Kidney epithelial cell (primary cell): Measurements from ENCODE around the gene GRIN1. TPM values are rescaled to one million over a fixed set of nuclear protein-coding genes. Genes with fewer than 3 reads are reported as not detected.
"Not testable (repeated sequence)": the region's sequence is repeated elsewhere in the genome, so short reads cannot be mapped to it uniquely, and the experiment has no call there.

Experiments
- DNase-seq: peaks from one replicate; pipeline ENCODE4 v3.0.0-alpha.2; 2010; ENCODE audit warnings: low read depth
- H3K27me3 ChIP-seq: 2 replicates; pipeline ENCODE4 v1.6.0; 2011; ENCODE audit warnings: low read length; ENCODE audit not compliant: control insufficient read depth, insufficient read depth
- H3K36me3 ChIP-seq: 2 replicates; pipeline ENCODE4 v1.5.1; 2011; ENCODE audit warnings: low read length; ENCODE audit not compliant: control insufficient read depth, insufficient read depth
- H3K4me3 ChIP-seq: 2 replicates; pipeline ENCODE4 v1.5.1; 2011; ENCODE audit warnings: low read depth, mild to moderate bottlenecking, control low read depth, low read length
- total RNA-seq: library from RNA; depleted of rRNA; stranded (reverse); fragments of >200 nt; gene quantifications from 2 replicates; pipeline ENCODE4 v1.2.3, GENCODE V29; 2015
- TF ChIP-seq, protein P1 (sequence below): IDR thresholded peaks from 2 replicates; pipeline ENCODE4 v1.5.1; 2011; ENCODE audit warnings: mild to moderate bottlenecking, moderate library complexity, low read length, control low read depth, inconsistent platforms; ENCODE audit not compliant: insufficient read depth, poor library complexity, severe bottlenecking

Gene GRIN1
- total RNA-seq, 1 donor from 2014 or later, result 0.04 TPM

DNA sequence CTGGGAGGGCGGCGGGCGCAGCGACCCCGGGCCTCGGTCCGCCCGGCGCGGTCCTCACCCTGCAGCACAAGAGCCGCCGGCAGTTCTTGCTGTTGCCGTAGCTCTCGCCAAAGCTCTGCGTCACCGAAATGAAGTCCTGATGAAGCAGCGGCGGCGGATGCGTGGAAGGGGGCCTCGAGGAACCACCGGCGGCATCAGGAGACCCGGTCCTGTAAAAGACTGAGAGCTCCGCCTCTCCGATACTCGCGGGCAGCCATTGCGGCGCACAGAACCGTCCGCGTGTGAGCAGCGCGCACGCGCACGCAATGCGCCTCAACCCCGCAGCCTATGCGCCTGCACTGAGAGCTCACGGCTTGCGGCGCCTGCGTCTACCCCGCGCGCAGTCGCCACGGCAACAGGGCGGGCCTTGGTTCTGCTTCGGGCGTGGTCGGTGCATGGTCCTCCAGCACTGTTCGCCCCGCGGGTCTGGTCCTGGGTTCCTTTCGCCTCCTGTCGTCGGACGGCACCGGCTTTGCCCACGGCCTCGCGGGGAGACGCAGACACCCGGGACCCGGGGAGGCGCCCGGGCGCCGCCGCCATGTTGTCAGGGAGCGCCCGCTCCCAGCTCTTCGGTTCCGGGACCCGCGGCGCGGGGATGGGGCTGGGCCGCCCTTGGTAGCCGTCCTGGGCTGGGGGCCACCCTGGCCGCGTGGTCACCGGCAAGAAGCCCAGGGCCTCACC, 9.3 kb upstream of the GRIN1 start:
- peak overlapping the region; percentile 68 for H3K4me3 ChIP-seq

DNA sequence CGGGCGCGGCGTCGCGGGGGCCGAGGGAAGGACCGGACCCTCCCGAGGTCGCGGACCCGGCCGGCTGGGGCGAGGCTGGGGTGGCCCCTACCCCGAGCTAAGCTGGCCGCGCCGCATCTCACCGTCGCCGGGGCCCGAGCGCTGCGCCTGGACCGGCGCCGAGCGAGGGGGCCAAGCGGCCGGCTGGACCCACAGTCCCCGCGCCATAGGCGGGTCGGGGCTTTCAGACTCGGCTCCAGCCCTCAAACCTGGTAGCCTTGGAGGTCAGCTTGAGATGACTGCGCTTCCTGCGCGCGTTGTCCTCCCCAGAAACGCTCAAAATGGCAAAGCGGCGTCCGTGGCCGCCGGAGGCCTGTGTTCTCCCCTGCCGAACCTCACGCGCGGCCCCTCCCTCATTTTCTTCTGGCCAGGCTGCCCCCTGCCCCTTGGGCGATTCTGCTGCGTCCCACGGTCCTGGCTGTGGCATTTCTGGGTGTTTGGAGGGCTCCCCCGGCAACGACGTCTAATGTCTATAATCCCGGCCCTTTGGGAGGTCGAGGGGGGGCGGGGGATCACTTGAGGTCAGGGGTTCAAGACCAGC, 8.7 kb upstream of the GRIN1 start:
- TF ChIP-seq, protein P1, sequence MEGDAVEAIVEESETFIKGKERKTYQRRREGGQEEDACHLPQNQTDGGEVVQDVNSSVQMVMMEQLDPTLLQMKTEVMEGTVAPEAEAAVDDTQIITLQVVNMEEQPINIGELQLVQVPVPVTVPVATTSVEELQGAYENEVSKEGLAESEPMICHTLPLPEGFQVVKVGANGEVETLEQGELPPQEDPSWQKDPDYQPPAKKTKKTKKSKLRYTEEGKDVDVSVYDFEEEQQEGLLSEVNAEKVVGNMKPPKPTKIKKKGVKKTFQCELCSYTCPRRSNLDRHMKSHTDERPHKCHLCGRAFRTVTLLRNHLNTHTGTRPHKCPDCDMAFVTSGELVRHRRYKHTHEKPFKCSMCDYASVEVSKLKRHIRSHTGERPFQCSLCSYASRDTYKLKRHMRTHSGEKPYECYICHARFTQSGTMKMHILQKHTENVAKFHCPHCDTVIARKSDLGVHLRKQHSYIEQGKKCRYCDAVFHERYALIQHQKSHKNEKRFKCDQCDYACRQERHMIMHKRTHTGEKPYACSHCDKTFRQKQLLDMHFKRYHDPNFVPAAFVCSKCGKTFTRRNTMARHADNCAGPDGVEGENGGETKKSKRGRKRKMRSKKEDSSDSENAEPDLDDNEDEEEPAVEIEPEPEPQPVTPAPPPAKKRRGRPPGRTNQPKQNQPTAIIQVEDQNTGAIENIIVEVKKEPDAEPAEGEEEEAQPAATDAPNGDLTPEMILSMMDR, result no peak
- no peaks in the 10 kb centered on the region for H3K36me3 ChIP-seq
- H3K4me3 ChIP-seq, result peak overlapping the region; percentile 68
- DNase-seq, result no peak
- no peaks in the 10 kb centered on the region for H3K27me3 ChIP-seq

More for the DNA sequence above, 9.3 kb upstream of the GRIN1 start:
- TF ChIP-seq, protein P1, result no peak
- H3K27me3 ChIP-seq, result no peaks in the 10 kb centered on the region
- DNase-seq, result peak; percentile 67
- H3K36me3 ChIP-seq, result no peaks in the 10 kb centered on the region

DNA sequence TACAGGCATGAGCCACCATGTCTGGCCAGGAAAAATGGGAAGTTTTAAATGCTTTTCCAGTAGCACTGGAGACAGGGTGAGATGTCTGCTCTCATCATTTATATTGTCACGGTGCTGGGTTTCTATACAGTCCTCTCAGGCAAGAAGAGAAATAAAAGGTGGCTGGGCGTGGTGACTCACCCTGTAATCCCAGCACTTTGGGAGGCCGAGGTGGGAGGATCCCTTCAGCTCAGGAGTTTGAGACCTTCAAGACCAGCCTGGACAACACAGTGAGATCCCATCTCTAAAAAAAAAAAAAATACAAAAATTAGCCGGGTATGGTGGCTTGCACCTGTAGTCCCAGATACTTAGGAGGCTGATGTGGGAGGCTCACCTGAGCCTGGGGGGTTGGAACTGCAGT, 4.8 kb upstream of the GRIN1 start:
- H3K36me3 ChIP-seq, result no peaks in the 10 kb centered on the region
- TF ChIP-seq, protein P1, result no peak
- no peak for DNase-seq
- peaks cover 35% of the 10 kb centered on the region for H3K27me3 ChIP-seq
- H3K4me3 ChIP-seq, result no peak overlapping the region

DNA sequence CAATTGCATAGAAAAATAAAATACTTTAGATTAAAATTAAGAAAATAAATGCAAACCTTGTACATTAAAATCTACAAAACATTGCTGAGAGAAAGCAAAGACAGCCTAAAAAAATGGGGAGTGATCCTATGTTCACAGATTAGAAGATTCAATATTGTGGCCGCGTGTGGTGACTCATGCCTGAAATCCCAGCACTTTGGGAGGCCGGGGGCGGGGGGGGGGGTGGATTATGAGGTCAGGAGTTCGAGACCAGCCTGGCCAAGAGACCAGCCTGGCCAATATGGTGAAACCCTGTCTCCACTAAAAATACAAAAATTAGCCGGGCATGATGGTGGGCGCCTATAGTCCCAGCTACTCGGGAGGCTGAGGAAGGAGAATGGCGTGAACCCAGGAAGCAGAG, 3.8 kb upstream of the GRIN1 start:
- peaks cover 44% of the 10 kb centered on the region for H3K27me3 ChIP-seq
- not testable (repeated sequence) for DNase-seq, H3K36me3 ChIP-seq, H3K4me3 ChIP-seq

DNA sequence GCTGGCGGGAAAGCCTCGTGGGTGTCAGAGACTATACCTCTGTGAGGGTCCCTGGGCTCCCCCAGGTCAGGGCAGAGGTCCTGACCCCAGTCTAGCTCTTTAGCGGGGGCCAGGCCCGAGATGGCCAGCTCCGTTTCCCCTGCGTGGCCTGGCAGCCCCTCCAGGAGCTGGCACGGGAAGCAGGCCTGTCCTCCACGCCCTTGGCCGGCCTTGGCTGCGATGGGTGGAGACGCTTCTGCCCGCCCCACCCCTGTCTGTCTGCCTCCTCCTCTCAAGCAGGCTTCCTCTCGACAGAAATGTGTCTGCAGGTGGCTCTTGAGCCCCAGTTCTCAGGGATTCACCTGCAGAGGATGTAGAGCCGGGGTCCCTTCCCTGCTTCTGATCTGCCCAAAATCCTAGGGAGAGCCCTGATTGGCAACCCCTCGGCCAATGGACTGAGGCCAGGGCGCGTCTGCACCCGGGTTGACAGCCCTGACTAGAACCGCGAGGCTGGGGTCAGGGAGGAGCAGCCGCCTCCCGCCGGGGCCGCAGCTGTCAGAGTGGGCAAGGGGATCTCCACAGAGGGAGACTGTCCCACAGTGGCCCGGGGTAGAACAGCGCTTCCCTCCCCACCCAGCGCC, 2.6 kb upstream of the GRIN1 start:
- H3K36me3 ChIP-seq, result no peaks in the 10 kb centered on the region

More for the DNA sequence above, 2.6 kb upstream of the GRIN1 start:
- Histone ChIP-seq H3K27me3 (peaks cover 56% of the 10 kb centered on the region), H3K4me3 (no peak overlapping the region)
- DNase-seq, result no peak
- TF ChIP-seq, protein P1, result no peak
